DMS 273 treated with DMSO at 0.1 percent for 48 hours (cell line): Measurements from ENCODE around the gene GBX2.
"Not testable (repeated sequence)": the region's sequence is repeated elsewhere in the genome, so short reads cannot be mapped to it uniquely, and the experiment has no call there.

Experiments used
- DNase-seq: peaks from one replicate; lab custom pipeline; 2025; lab: John Stamatoyannopoulos, UW

Gene GBX2

GRCh38 chr2:236156095-236156859 is 11.9 kb downstream of the GBX2 start:
- no peak for DNase-seq

- DNase-seq, result no peak
Observed at GRCh38 chr2:236155406-236155805, 12.8 kb downstream of the GBX2 start.

- no peak for DNase-seq
Observed at GRCh38 chr2:236146436-236146835, 21.8 kb downstream of the GBX2 start.

DNA sequence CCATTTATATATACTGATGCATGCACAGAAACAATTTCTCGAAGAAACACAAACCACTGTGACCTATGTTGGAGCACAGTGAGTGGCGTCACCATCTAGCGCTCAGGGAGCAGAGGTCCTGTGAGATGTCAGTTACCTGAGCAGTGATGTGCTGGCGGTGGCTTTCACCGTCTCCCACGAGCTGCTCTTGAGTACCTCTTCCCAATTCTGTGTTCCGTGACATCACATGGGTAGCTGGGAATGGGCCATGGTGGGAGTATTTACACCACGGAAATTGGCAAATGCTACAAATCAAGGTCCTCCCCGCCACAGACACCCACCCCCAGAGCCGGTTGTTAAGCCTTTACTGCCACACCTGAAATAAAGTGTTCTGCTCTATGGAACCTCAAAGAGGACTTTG is 24.4 kb downstream of the GBX2 start:
- DNase-seq, result no peak

GRCh38 chr2:236141616-236142015 is 26.6 kb downstream of the GBX2 start:
- DNase-seq, result not testable (repeated sequence)

DNA sequence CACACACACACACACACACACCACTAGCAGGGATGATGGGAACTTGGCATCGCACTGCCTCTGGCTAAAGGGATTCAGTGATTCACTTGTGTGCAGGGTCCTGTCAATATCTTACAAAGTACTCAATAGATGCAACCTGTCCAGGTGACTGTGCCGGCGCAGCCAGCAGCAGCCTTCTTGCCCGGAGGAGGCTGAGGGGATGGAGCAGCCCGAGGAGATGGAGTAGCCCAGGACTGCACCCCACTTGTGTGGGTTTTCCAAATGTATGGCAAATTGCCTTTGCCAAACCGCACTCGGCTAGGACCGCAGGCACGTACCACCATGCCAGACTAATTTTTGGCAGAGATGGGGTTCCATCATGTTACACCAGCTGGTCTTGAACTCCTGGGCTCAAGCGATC is 31.1 kb downstream of the GBX2 start:
- no peak for DNase-seq

DNA sequence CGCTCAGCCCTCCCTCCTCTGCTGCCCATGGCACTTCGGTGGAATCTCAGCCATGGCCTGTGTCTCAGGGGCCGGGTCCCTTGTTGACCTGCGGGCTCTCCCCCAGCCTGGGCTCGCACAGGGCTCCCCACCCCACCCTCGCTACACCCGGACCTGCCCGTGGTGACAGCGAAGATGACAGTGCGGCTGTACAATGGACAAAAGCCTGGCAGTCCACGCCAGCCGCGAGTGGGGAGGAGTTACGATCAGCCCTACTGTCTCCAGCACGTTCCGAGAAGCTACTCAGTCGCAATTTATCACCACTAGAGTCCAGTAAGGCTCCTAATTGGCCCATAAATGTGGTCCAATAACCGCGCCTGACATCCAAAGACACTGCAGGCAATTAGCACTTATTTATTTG is 31.6 kb downstream of the GBX2 start:
- DNase-seq, result no peak

- DNase-seq, result no peak
Observed at GRCh38 chr2:236133410-236134012, 34.7 kb downstream of the GBX2 start.

DNA sequence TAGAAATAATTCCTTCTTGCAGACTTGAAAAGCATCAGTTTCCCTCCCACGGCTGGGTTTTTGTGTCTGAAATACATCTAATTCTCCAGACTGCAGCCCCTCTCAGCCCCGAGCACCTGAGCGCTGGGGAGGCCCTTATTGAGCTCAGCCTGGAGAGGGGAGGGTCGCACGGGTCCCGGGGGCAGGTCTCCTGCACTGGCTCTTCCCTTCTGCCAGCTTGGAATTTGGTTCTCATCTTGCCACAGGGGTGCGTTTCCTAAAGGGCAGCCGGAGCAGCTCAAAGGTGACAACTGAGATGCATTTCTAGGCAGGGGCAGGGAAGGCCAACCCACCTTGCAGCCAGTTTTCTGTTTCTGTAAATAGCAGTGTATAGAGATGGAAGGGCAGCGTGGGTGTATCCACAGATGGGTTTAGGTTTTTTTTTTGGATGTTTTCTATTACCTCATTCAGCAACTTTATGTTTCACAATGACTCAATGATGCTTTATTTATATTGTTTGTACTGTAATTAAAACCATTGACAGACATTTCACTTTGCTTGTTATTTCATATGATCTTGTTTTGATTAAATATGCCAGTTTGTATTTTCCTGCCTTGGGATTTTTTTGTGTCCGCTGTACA is 37.0 kb downstream of the GBX2 start:
- no peak for DNase-seq

DNA sequence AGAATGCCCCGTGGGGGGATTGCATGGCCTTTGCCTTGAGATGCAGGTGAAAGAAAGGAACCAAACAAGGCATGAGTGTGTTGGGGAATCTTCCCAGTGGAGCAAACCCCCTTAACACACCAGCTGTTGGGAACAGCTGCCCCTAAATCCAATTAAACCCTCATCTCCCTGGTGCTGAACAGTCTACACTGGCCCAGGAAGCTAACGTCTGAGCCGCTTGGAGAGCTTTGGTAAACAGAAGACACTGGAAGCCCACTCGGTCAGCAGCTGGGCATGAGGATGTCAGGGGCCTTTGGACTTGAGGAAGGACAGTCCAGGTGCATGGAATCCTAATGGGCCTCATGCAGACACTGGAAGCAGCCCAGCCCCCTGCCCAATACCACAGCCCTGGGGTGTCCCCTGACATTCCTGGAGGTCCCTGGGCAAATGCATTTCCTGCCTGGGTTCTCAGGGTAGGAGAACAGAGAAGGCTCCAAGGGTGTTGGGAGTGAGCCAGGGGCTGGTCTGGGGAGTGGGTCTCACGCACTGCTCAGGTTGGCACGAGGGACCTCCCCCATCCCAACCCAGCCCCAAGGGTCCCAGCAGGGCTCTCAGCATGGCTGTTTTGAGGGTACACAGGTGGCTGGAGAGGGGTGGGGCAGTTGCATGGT is 37.7 kb downstream of the GBX2 start:
- no peak for DNase-seq

- no peak for DNase-seq
Observed at GRCh38 chr2:236129935-236130334, 38.3 kb downstream of the GBX2 start.

- DNase-seq, result no peak
Observed at GRCh38 chr2:236128321-236128720, 39.9 kb downstream of the GBX2 start.

GRCh38 chr2:236127010-236127409 is 41.2 kb downstream of the GBX2 start:
- no peak for DNase-seq

DNA sequence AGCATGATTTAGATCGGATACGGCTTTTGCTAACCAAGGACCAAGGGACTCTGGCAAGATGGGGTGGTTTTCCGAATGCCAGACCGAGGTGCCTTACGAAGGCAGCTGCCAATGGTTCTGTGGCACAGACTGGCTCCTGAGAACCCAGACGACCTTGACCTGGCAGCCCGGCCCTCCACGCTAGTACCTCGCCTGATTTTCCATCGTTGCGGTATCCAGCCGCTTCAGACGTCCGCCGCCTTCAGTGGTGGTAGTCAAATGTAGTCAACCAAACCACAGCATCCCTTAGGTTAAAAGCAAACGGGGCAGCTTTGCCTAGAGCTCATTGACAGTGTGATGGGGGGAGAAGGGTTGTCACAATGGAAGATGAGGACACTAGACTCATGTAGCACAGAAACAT is 42.6 kb downstream of the GBX2 start:
- no peak for DNase-seq

DNA sequence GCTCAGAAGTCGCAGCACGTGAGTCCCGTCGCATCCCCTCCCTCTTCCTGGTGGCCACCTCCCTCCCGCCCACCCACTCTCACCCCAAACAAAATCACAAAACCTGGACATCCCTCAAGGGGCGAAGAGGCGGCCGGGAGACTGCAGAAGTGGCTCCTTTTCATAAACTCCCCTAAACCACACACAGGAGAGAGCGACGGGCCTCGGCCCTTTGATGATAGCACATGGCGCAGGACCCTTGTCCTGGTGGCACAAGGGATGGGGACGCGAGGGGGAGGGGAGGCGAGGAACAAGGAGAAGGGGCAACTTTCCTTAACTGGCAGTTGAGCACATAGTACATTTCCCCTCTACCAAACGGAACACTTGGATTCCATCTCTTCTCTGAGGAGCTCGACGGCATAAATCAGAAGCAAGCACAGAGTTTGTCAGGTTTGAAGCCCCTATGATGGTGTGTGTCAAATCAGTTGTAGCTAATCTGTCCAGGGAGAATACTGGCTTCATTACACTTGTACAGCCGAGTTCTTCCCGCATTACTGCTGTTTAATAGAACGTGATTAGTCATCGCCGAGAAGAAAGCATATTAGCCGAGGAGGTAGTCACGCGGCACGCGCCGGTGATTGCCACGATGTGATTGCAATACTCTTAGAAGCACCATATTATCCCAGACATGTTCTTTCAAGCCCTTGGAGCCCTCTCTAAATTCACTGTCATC is 43.8 kb downstream of the GBX2 start:
- DNase-seq, result no peak

GRCh38 chr2:236123716-236124115 is 44.5 kb downstream of the GBX2 start:
- DNase-seq, result no peak

DNA sequence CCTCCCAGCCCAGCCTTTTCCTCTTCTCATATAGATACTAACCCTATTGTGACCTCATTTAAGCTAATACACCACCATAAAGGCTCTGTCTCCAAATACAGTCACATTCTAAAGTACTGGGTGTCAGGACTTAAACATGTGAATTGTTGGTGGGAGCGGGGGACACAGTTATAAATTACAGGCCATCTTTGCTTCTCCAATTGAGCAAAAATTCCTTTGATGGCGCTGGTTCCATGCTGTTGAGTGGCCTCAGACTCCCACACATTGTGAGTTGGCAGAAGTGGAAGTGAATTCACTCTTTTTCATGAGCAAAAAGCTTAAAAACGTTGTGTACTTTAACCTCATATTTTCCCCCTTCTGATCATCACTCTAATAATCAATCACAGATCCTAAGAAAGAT is 46.0 kb downstream of the GBX2 start:
- no peak for DNase-seq

- DNase-seq, result no peak
Observed at GRCh38 chr2:236121546-236121945, 46.6 kb downstream of the GBX2 start.

GRCh38 chr2:236120829-236121228 is 47.4 kb downstream of the GBX2 start:
- DNase-seq, result no peak

DNA sequence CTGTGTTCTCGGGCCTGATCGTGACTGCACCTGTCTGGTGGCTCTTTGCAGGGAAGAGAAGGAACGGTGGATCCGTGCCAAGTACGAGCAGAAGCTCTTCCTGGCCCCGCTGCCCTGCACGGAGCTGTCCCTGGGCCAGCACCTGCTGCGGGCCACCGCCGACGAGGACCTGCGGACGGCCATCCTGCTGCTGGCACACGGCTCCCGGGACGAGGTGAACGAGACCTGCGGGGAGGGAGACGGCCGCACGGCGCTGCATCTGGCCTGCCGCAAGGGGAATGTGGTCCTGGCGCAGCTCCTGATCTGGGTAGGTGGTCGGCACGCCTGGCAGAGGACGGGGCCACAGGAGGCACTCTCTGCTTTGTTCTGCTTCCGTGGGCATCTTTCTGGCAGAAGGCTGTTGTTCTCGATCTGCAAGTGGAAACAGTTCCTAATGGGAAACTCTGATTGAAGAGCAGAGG is 48.0 kb downstream of the GBX2 start:
- DNase-seq, result no peak

DNA sequence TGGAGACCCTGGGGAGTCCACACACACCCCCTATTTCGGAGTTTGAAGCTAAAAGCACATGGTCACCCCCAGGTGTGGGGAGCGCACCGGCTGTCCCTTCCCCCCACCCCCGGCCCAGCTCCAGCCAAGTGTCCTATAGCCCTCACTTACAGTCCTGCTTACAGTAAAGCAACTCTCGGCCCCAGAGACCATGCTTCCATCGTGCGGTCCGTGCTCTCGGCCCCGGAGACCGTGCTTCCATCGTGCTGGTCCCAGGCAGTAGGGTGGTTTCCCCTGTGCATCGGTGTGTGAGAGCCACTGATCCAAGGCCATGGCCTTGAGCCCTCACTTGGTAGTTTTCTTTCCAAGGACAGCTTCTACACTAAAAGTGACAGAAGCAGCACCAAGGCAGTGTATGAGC is 48.7 kb downstream of the GBX2 start:
- no peak for DNase-seq

DNA sequence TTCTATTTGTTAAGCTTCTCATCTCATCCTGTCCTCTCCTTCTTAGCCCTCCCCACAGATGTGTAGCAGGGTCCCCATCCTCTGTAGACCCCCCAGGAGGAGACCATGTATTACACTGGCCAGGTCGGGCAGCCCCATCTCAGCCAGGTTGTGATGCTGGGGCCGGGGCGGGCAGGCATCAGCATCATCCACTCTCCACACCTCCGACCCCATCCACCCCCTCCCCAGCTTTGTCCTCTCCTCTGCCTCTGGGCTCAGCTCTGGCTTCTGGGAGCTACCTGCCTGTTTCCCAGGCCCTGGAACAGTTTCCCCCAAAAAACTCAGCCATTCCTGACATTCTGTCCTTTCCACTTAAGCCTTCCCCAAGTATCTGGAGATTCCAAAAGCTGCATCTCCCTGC is 49.2 kb downstream of the GBX2 start:
- DNase-seq, result no peak
